Fibroblast of lung (primary cell): Measurements from ENCODE around the gene GNG7. TPM values are rescaled to one million over a fixed set of nuclear protein-coding genes. Genes with fewer than 3 reads are reported as not detected.

ENCODE experiments used
- DNase-seq, 2 donors: peaks; one replicate each; pipeline versions ENCODE4 v3.0.0 to v3.0.0-alpha.2; 2010; ENCODE audit warnings: low read depth in 2 of 2
- H2AFZ ChIP-seq: 2 replicates; pipeline ENCODE4 v1.5.1; 2012; ENCODE audit warnings: low read length, control low read depth, inconsistent platforms
- H3K27ac ChIP-seq: 2 replicates; pipeline ENCODE4 v1.5.1; 2011; ENCODE audit warnings: low read length, control low read depth; ENCODE audit not compliant: insufficient read depth
- H3K27me3 ChIP-seq: 2 replicates; pipeline ENCODE4 v1.5.1; 2011; ENCODE audit warnings: mild to moderate bottlenecking, low read length; ENCODE audit not compliant: control insufficient read depth, insufficient read depth
- H3K36me3 ChIP-seq: 2 replicates; pipeline ENCODE4 v1.5.1; 2011; ENCODE audit warnings: low read length; ENCODE audit not compliant: control insufficient read depth, insufficient read depth
- H3K4me1 ChIP-seq: 2 replicates; pipeline ENCODE4 v1.5.1; 2011; ENCODE audit warnings: low read length; ENCODE audit not compliant: control insufficient read depth, insufficient read depth; ENCODE audit errors: extremely low read depth
- H3K4me2 ChIP-seq: 2 replicates; pipeline ENCODE4 v1.5.1; 2011; ENCODE audit warnings: low read length, control low read depth; ENCODE audit not compliant: insufficient read depth; ENCODE audit errors: extremely low read depth
- H3K4me3 ChIP-seq, 4 experiments: fragments of 200-600 bp in 1 of 4; sonication (generic) in 1 of 4; replicated peaks in 1 of 4; 2 replicates each; pipeline ENCODE4 v1.5.1; 2011 to 2016; ENCODE audit warnings: low read length in 4 of 4, low read depth in 3 of 4, mild to moderate bottlenecking in 3 of 4, control low read depth in 2 of 4, inconsistent platforms in 1 of 4, mixed read lengths in 1 of 4; ENCODE audit not compliant: insufficient read depth in 1 of 4; ENCODE audit errors: control extremely low read depth in 1 of 4
- H3K79me2 ChIP-seq: 2 replicates; pipeline ENCODE4 v1.5.1; 2012; ENCODE audit warnings: mild to moderate bottlenecking, low read length, inconsistent platforms; ENCODE audit not compliant: control insufficient read depth, insufficient read depth
- H3K9ac ChIP-seq: 2 replicates; pipeline ENCODE4 v1.5.1; 2011; ENCODE audit warnings: mild to moderate bottlenecking, low read length, control low read depth; ENCODE audit not compliant: insufficient read depth
- H3K9me3 ChIP-seq: 2 replicates; pipeline ENCODE4 v1.5.1; 2012; ENCODE audit warnings: low read depth, low read length; ENCODE audit not compliant: control insufficient read depth, insufficient read depth
- H4K20me1 ChIP-seq: 2 replicates; pipeline ENCODE4 v1.5.1; 2011; ENCODE audit warnings: low read length; ENCODE audit not compliant: control insufficient read depth, insufficient read depth; ENCODE audit errors: extremely low read depth
- CTCF ChIP-seq, 2 donors: IDR thresholded peaks in 1 of 2; conservative IDR thresholded peaks in 1 of 2; 1 replicate in 1 of 2; 2 replicates in 1 of 2; pipeline ENCODE4 v1.5.1; 2011 to 2012; ENCODE audit warnings: low read length in 2 of 2, control low read depth in 1 of 2, inconsistent platforms in 1 of 2, low read depth in 1 of 2, mild to moderate bottlenecking in 1 of 2
- EZH2 ChIP-seq: IDR thresholded peaks from 2 replicates; pipeline ENCODE4 v1.5.1; 2012; ENCODE audit warnings: low read length, control low read depth, mild to moderate bottlenecking; ENCODE audit errors: missing control alignments
- polyA plus RNA-seq, 2 donors: library from polyadenylated mRNA; depleted of rRNA in 1 of 2; stranded (reverse) in 1 of 2; unstranded in 1 of 2; fragments of >200 nt; gene quantifications; 2 replicates each; pipeline ENCODE4 v1.2.1, GENCODE V29; 2011 to 2012; ENCODE audit warnings: missing spikeins in 1 of 2
- total RNA-seq: library from RNA; depleted of rRNA; stranded (reverse); fragments of >200 nt; gene quantifications from 2 replicates; pipeline ENCODE4 v1.2.1, GENCODE V29; 2014

The GNG7 gene
- total and polyA plus RNA-seq, 2 donors (not counting 1 experiment from before 2014, with no cell fraction given) = 0.27 to 0.83 TPM

DNA sequence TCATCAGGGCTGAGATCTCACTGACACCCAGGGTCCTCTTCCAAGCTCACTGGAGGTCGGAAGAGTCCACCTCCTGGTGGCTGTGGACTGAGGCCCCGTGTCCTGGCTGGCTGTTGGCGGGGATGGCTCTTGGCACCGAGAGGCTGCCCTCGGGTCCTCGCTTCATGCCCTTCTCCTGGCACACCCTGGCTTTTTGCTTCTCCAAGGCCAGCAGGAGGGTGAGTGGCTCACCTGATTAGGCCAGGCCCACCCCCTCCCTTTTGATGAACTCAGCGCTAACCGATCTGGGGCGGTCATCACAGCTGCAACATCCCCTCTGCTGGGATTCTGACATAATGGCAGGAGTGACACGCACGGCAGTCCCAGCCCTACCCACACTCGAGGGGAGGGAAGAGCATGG, 32.9 kb upstream of the GNG7 start:
- Histone ChIP-seq H3K9ac (no peak overlapping the region), H3K79me2 (peaks cover 4% of the 10 kb centered on the region), H3K4me1 (peaks cover 5% of the 10 kb centered on the region), H3K36me3 (peaks cover 10% of the 10 kb centered on the region), H2AFZ (no peak overlapping the region), H3K4me3 (no peak overlapping the region), H3K27me3 (no peaks in the 10 kb centered on the region), H3K27ac (no peak overlapping the region), H4K20me1 (no peaks in the 10 kb centered on the region), H3K4me2 (no peak overlapping the region), H3K9me3 (no peaks in the 10 kb centered on the region)
- no peak for DNase-seq
- TF ChIP-seq CTCF (conservative IDR thresholded peaks at IDR 0.05 in 1 of 2, IDR thresholded peaks at IDR 0.05 in 1 of 2; ENCODE audit: low read depth in 1 of 2, low read length in 2 of 2) = no peak
- no peak for TF ChIP-seq EZH2

DNA sequence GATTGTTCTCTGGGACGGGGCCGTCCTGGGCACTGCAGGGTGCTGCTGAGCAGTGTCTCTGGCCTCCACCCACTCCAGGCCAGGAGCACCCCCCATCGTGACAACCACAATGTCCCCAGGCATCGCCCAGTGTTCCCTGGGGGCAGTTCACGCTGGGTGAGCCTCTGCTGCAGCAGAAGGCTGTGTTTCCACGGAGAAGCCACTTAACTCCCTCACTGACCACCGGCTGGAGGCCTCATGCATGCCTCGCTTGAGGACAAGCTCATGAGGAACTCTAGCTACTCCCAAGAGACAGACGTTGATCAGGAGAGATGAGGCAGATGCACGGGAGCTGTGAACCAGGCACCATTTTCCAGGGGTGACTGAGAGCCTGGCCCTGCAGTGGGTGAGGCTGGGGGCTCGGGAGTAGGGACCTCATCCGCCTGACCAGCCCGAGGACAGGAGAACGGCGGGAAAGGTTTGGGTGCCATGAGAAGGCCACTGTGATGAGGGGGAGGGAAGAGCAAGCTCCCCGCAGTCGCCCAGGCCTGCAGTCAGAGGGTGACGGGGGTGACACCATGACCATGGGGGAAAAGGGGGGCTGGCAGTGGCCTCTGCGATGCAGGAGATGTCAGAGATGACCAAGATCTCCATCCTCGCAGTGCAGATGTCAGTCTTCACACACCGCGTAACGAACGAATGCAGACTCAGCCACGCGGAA, 32.2 kb upstream of the GNG7 start:
- peaks cover 10% of the 10 kb centered on the region for H3K36me3 ChIP-seq
- no peaks in the 10 kb centered on the region for H4K20me1 ChIP-seq
- TF ChIP-seq CTCF (conservative IDR thresholded peaks at IDR 0.05 in 1 of 2, IDR thresholded peaks at IDR 0.05 in 1 of 2; ENCODE audit: low read depth in 1 of 2, low read length in 2 of 2) (no peak), EZH2 (no peak)
- H3K27me3 ChIP-seq = no peaks in the 10 kb centered on the region
- no peaks in the 10 kb centered on the region for H3K9me3 ChIP-seq
- no peak for DNase-seq
- H3K4me3 ChIP-seq = no peak overlapping the region
- H3K9ac ChIP-seq = no peak overlapping the region
- no peak overlapping the region for H3K4me2 ChIP-seq
- H3K79me2 ChIP-seq = peaks cover 4% of the 10 kb centered on the region
- no peak overlapping the region for H3K27ac ChIP-seq
- H2AFZ ChIP-seq = no peak overlapping the region
- peaks cover 5% of the 10 kb centered on the region for H3K4me1 ChIP-seq

- Histone ChIP-seq H3K4me1 (peaks cover 2% of the 10 kb centered on the region), H4K20me1 (no peaks in the 10 kb centered on the region), H3K27ac (no peak overlapping the region), H2AFZ (no peak overlapping the region), H3K79me2 (peaks cover under 1% of the 10 kb centered on the region), H3K4me3 (no peak overlapping the region), H3K9me3 (no peaks in the 10 kb centered on the region), H3K27me3 (no peaks in the 10 kb centered on the region), H3K36me3 (peaks cover 10% of the 10 kb centered on the region), H3K4me2 (no peak overlapping the region), H3K9ac (no peak overlapping the region)
- DNase-seq = no peak
- TF ChIP-seq CTCF (conservative IDR thresholded peaks at IDR 0.05 in 1 of 2, IDR thresholded peaks at IDR 0.05 in 1 of 2; ENCODE audit: low read depth in 1 of 2, low read length in 2 of 2) = no peak
- TF ChIP-seq EZH2 = no peak
These were observed 31.6 kb upstream of the GNG7 start for GRCh38 chr19:2733930-2734588.
